H7 (cell line): Measurements from ENCODE around the gene NAA80. TPM values are rescaled to one million over a fixed set of nuclear protein-coding genes. Genes with fewer than 3 reads are reported as not detected.
A peak's percentile ranks its signal among the peaks of the same experiment; 100 is the strongest.
"Not testable (repeated sequence)": the region's sequence is repeated elsewhere in the genome, so short reads cannot be mapped to it uniquely, and the experiment has no call there.

Experiments
- DNase-seq: peaks from one replicate; pipeline ENCODE4 v3.0.0; 2012
- H3K27me3 ChIP-seq: 2 replicates; pipeline ENCODE4 v1.6.0; 2011; ENCODE audit warnings: mild to moderate bottlenecking, low read length; ENCODE audit not compliant: control insufficient read depth, insufficient read depth
- H3K36me3 ChIP-seq: replicated peaks from 2 replicates; pipeline ENCODE4 v1.5.1; 2011; ENCODE audit warnings: low read length; ENCODE audit not compliant: control insufficient read depth, insufficient read depth
- H3K4me3 ChIP-seq: 2 replicates; pipeline ENCODE4 v1.5.1; 2011; ENCODE audit warnings: low read depth, mild to moderate bottlenecking, control low read depth, low read length, moderate library complexity; ENCODE audit not compliant: insufficient read depth
- total RNA-seq: library from RNA; depleted of rRNA; stranded (reverse); fragments of >200 nt; shearing (Covaris generic); gene quantifications from 2 replicates; pipeline ENCODE4 v1.2.3, GENCODE V29; 2014

Gene NAA80
- total RNA-seq, 1 experiment from 2014 or later: 23.7 TPM

DNA sequence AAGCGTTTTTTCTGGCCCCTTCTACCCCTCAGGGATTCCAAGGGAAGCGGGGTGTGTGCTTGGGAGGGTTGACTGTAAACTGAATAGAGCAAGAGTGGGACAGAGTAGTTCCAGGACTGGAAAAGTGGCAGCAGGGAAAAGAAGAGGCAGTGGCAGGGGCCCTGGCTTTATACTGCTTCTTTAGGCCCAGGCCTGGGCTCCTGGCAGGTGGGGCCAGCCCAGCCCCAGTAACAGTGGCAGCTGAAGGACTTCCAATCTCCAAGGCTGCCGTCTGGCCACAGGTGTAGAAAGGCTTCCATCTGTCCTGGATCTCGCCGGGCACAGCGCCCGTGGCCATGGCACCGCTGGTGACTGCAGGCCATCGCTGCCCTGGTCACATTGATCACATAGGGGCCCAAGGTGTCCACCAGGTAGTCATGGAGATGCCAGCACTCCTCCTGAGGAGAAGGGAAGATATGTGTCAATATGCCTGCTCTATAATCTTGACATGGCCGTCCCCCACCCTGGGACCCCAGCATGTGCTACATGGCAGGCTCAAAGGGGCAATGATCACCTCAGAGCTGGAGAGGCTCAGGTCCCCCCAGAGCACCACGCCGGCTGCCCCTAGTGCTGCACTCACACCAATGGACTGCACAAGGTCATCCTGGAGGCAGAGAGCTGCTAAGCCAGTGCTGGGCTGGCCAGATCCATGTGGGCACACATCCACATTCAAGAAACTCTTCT is 6.0 kb downstream of the NAA80 start:
- Histone ChIP-seq H3K36me3 (peaks cover 20% of the 10 kb centered on the region), H3K27me3 (no peaks in the 10 kb centered on the region), H3K4me3 (no peak overlapping the region)
- no peak for DNase-seq

- peaks cover 22% of the 10 kb centered on the region for H3K36me3 ChIP-seq
- peak within 1 kb of the TSS; percentile 83 for H3K4me3 ChIP-seq
- DNase-seq: peak; percentile 98
- no peaks in the 10 kb centered on the region for H3K27me3 ChIP-seq
These were observed 6.8 kb downstream of the NAA80 start, which contains the start of gene IFRD2 for GRCh38 chr3:50292159-50293078. Gene IFRD2 (minus strand): TSS chr3:50292429. CDS start chr3:50292274, 155 bp downstream.

GRCh38 chr3:50290161-50290641 is 9.0 kb downstream of the NAA80 start:
- DNase-seq: no peak
- peaks cover 22% of the 10 kb centered on the region for H3K36me3 ChIP-seq
- no peaks in the 10 kb centered on the region for H3K27me3 ChIP-seq
- no peak overlapping the region for H3K4me3 ChIP-seq

- DNase-seq: no peak
- H3K36me3 ChIP-seq: peaks cover 22% of the 10 kb centered on the region
- no peak overlapping the region for H3K4me3 ChIP-seq
- H3K27me3 ChIP-seq: no peaks in the 10 kb centered on the region
These were observed 10.1 kb downstream of the NAA80 start for GRCh38 chr3:50289130-50289529.

DNA sequence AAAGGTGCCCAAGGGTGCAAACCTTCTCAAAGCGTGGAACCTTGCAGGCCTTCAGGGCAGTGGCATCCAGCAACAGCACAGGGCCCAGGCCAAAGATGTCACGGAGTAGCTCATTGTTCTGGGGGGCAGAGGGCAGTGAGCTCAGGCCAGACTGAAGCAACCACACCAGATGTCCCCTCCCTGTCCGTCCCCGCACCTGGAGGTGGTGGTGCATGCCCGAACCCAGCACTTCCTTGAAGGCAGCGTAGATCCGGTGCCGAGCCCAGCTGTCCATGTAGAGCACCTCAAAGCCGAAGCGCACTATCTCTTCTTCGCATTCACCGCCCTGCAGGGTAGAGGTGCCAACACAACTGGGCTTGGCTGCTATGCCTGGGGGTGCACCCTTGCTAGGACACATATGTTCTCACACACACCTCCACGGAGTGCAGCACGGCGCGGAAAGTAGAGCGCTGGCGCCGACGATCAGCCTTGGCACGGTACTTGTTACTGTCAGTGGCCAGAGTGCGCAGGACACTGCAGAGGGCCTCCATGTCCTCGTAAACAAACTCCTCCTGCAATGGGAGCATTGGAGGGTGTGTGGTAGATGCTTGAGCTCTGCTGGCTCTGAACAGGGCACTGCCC is 10.7 kb downstream of the NAA80 start:
- no peaks in the 10 kb centered on the region for H3K27me3 ChIP-seq
- peaks cover 22% of the 10 kb centered on the region for H3K36me3 ChIP-seq
- DNase-seq: no peak
- H3K4me3 ChIP-seq: no peak overlapping the region

DNA sequence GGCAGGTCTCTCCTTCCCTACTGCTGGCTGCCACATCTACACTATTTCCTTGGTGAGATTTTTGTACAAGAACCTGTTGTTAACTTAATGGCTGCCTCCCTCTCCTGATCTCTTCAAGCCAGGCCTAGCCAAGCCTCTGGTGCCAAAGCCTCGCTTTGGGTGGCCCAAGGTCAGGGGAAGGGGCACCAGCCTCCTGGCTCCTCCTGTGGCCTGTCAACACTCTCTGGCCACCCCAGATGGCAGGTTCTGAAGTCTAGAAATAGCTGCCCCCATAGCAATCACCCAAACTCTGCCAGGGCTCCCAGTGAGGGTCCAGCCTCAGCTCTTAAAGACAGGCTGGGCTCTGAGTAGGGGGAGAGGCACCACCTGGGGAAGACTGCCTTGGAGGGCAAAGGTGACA is 11.9 kb downstream of the NAA80 start:
- DNase-seq: no peak
- H3K36me3 ChIP-seq: peaks cover 22% of the 10 kb centered on the region

GRCh38 chr3:50286322-50287227 is 12.6 kb downstream of the NAA80 start:
- H3K27me3 ChIP-seq: no peaks in the 10 kb centered on the region
- DNase-seq: no peak
- H3K36me3 ChIP-seq: peaks cover 22% of the 10 kb centered on the region
- H3K4me3 ChIP-seq: no peak overlapping the region

More for the DNA sequence above, 11.9 kb downstream of the NAA80 start:
- Histone ChIP-seq H3K27me3 (no peaks in the 10 kb centered on the region), H3K4me3 (no peak overlapping the region)

- H3K36me3 ChIP-seq, H3K4me3 ChIP-seq, DNase-seq, H3K27me3 ChIP-seq: not testable (repeated sequence)
These were observed 15.1 kb downstream of the NAA80 start for GRCh38 chr3:50284121-50284520.

- H3K27me3 ChIP-seq: peaks cover 24% of the 10 kb centered on the region
- no peaks in the 10 kb centered on the region for H3K36me3 ChIP-seq
- no peak overlapping the region for H3K4me3 ChIP-seq
- no peak for DNase-seq
These were observed 19.8 kb downstream of the NAA80 start for GRCh38 chr3:50279255-50280016.

DNA sequence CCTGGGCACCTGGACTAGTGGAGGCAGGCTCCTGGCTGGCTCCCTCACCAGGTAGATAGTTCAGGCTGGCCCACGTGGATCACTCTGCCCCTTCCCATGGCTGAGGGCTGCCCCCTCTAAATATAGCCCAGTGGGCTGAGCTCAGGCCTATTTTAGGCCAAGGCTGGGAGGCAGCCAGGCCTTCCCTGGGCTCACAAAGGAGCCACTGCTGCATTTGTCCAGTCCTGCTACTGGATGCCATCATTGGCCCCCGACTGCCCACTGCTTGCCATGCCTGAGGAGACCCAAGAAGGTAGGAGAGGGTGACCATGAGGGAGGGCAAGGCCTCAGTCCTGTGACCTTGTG is 20.4 kb downstream of the NAA80 start, which contains the start of gene LSMEM2:
TSS of gene LSMEM2 (plus strand) at position 208 of the 345 bp plus-strand sequence. CDS start at position 235, 27 bp downstream.
- peaks cover 30% of the 10 kb centered on the region for H3K27me3 ChIP-seq
- no peaks in the 10 kb centered on the region for H3K36me3 ChIP-seq
- no peak within 1 kb of the TSS for H3K4me3 ChIP-seq
- no peak for DNase-seq

DNA sequence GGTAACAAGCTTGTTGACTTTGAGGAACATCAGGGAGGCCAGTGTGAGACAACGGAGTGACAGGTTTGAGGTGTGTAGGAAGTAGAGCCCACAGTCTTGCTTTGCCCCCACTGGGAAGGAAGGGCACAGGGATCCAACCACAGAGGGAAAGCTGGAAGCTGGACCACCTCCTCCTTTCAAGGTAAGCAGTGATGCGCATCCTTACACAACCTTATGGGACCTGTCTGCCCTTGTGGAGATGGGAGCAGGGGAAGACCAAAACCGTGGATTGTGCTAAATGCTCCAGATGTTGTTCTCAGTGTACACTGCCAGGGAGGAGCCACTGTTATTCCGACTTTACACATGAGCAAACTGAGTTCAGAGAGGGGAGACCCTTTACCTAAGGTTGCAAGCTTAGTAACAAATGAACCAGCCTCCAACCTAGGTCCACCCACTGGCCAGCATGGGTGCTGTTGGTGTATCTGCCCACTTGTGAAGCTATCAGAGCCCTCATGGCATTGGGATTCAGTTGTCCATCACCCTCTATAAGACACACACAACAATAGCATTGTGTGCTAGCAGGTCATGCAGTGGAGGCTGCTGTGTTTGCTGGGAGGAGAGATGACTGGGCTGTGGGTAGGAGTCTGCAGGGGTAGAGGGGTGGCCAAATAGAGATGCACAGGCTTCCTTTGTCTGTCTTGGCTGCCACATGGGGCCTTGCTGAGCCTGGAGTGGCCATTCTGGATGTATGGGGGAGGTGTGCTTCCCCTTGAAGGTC is 20.9 kb downstream of the NAA80 start:
- H3K27me3 ChIP-seq: peaks cover 35% of the 10 kb centered on the region
- no peak for DNase-seq
- no peak overlapping the region for H3K4me3 ChIP-seq
- no peaks in the 10 kb centered on the region for H3K36me3 ChIP-seq

DNA sequence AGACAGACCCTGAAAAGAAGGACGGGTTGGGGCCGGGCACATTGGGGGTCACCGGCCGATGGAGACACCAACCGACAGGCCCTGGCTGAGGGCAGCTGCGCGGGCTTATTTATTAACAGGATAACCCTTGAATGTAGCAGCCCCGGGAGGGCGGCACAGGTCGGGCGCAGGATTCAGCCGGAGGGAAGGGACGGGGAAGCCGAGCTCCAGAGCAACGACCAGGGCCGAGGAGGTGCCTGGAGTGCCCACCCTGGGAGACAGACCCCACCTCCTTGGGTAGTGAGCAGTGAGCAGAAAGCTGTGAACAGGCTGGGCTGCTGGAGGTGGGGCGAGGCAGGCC is 22.5 kb downstream of the NAA80 start:
- H3K27me3 ChIP-seq: peaks cover 39% of the 10 kb centered on the region

More for the DNA sequence above, 22.5 kb downstream of the NAA80 start:
- peak; percentile 67 for DNase-seq
- peak overlapping the region; percentile 41; the same call in 1 of the 2 replicates for H3K4me3 ChIP-seq
- no peaks in the 10 kb centered on the region for H3K36me3 ChIP-seq
